NCI-H524 (cell line): ENCODE measurements around the gene GRM8.

Source experiments
- DNase-seq, 2 experiments: peaks; one replicate each; lab custom pipeline; 2025; lab: John Stamatoyannopoulos, UW

The GRM8 gene

DNA sequence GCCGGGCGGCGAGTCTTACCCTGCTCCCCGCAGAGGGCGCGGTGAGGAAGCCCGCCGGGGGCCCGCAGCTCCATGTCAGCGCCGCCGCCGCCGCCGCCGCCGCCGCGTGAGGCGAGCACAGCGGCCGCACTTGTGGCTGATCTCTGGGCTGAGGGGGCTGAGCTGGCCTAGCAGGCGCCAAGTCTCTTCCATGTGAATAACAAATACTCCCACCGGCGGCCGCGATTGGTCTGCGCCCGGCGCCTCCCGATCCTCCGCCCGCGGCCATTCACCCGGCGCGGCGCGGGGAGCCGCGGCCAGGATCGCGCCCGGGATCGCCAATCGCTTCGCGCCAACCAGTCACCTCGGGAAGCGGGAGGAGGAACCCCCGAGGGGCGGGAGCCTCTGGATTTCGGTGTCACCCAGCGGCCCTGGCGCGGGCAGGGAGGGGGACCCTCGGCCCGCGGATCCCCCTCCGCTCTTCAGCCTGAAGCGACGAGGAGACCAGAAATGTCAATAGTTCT is at the start of gene GRM8:
GRM8 (minus strand) TSS at position 164 of the 503 bp plus-strand sequence.
- peak; percentile 64 to 74 for DNase-seq

GRCh38 chr7:127290801-127291361 is 38.1 kb upstream of the GRM8 start:
- peak in 1 of 2 experiments; percentile 15 for DNase-seq

DNA sequence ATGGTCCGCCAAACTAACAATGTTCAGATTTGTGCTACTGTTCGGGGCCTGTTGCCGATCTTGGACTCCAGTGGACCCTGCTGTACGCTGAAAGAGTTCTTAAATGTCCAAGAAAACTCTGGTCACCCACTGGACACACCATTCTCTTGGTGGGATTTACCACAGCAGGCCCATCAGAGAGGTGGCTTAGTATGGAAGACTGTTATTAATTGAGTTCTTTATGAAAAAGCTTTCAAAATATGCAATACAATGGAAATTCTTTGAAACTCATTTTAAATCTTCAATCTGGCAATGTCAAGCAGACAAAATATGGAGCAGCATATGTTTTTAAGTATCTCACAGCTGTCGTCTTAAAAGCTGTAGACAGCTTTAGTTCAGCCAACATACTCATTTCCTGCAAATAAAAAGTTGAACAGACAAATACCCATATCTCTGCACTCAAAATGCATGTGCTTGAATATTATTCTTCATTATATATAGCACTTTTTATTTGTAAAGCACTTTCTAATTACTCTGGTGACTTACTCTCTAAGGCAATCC is 37.4 kb upstream of the GRM8 start:
- DNase-seq: peak; percentile 56 to 75

DNA sequence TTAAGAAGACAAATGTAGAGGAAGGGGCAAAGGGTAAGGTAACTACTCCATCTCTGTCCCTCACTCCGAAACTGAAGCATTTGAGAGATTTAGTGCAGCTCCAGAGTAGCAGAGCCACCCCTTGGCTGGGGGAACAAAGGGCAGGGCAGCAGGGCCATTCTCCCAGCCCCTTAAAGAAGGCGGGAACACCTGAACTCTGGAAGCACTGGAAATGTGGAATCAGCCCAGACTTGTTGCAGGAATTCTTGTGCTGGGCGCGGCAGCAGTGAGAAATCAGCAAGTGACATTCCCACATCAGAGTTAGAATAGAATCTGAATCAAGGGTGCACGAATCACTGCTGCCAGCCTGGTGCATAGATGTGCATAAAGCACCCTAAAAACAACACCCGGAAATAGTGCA is 34.4 kb upstream of the GRM8 start:
- no peak for DNase-seq

DNA sequence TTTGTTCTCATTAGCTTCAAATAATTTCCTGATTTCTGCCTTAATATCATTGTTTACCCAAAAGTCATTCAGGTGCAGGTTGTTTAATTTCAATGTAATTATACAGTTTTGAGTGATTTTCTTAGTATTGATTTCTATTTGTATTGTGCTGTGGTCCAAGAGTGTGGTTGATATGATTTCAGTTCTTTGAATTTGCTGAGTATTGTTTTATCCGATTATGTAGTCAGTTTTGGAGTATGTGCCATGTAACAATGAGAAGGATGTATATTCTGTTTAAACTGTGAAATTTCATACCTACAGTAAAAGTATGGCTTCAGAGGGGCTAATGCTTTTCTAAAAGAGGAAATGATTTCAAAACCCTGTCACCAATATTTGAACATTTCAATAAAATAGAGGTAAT is 17.4 kb upstream of the GRM8 start:
- no peak for DNase-seq

- DNase-seq: no peak
Measured at GRCh38 chr7:127266047-127266446, 13.3 kb upstream of the GRM8 start.

DNA sequence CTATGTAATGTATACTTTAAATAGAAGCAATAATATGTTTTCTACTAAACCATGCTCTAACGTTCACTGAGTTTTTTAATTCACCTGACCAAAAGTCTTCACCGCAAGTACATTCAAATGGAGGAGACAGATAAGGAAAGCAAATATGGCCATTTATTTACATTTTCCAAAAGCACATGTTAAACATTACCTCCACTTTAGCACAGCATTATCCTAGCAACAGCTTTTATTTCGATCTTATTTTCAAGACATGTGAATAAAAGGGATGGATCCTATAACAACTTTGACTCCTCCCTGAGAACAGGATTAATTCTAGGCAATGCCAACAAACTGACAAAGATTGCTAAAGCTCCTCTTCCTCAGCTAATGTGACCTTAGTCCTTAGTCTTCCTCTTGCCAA is 11.5 kb upstream of the GRM8 start:
- DNase-seq: no peak

DNA sequence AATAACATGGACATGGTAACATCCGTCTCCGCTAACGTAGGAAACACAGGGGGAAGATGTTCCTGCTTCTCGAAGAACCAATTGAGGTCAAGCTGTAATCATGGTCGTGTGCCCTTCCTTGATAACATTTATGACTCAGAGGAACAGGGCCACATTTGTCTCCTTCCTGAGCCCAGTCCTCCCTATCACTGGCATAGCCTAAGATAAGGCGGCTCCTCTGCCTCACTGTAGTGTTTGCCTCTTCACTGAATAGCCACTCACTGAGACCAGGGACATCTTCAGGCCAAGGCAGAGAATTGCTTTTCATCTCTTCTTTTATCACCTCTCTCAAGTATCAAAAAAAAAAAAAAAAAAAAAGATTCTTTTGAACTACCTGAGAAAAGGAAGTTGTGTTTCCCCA is 5.4 kb upstream of the GRM8 start:
- DNase-seq: no peak

DNA sequence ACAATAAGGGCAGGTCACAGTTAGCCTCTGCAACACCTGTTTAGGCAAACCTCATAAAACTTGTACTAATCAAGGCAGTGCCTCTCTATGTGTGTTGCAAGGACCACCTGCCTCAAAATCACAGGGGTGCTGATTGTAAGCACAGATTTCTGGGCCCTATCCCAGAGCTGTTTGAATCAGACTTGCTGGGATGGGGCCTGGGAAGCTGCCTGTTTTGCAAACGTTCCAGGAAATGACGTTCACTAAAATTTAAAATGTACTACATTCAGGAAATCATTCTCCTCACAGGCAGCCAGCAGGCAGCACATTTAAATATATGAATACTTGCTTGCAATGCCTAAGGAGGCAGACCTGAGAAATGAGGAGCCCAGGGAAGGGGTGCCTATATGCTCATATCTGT is 4.3 kb upstream of the GRM8 start:
- no peak for DNase-seq

GRCh38 chr7:127256041-127256725 is 3.4 kb upstream of the GRM8 start:
- no peak for DNase-seq

GRCh38 chr7:127254163-127254684 is 1.5 kb upstream of the GRM8 start:
- no peak for DNase-seq

DNA sequence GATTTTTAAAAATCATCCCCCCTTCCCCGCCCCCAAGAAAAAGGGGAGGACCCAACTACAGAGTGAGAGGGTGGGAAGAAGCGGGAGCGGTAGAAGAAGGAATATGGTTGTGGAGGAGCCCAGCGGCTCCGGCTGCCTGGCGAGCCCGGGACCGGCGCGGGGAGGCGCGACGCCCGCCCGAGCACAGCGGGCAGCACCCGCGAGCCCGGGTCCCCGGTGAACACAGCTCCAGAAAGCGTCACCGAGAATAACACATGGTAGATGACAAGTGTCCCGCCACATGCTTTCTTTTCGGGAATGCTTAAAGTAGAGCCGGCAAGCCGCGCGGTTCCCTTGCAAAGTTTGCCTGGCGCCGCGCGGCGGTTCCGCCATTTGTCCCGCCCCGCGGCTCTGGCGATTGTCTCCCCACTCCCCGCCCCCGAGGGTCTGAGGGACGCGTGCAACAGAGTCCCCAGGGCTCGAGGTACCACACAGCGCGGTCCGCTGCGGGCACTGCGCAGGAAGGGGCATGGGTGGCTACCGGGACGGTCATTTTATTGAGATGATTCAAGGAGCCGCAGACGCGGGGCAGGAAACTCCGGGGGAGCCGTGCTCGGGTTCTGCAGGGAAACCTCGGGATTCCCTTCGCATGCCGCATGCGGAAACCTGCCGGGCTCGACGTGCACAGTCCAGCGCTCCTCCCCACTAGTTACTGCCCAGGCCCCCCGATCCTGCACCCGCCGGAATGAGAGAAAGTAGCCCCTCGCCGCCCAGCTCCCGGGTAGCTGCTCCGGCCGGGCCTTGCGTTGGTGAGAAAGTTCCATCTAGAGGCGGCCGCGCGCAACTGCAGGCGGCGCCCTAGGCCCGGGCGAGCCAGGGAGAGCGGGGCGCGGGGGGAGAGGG is 781 bp upstream of the GRM8 start:
- DNase-seq: peak; percentile 64 to 80

- peak; percentile 33 to 53 for DNase-seq
Measured at GRCh38 chr7:127252377-127252713, 396 bp downstream of the GRM8 start.

DNA sequence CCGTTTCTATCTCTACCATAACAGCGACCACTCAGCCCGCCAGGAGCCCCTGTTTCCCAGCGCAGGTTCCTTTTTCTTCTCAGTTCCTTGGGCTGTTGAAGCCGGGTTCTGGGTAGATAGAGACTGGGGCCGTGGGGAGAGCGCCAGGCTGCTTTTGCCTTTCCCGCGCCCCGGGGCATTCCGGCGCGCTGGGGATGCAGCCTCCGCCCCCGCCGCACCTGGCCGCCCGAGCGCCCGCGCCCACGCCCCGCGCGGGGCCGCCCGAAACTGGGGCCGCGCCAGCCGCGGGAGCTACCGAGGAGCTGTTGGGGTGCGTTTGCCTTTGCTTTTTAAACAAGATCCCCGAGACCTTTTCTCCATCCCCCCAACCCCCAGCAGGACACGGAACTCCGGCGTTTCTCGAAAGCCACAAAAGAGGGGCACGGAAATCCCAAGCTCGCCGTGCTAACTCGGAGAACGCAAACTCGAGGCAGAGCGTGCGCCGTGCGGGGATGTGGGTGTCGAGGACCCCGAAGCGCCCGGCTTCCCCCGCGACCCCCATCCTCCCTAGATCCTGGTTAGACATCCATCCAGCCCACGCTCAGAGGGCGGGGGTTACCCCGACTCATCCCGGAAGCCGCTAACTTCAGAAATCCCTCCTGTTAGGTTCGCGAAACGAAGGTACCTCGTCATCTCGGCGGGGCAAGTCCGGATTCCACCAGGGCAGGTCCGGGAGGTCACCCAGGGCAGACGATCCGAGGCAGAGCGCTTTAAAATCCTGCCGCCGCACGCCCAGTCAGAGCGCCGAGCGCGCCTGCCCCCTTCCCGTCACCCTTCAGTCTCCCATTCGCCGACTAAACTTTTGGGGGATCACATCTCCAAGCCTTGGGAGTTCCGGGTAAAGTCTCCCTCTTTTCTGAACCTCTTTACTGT is 1.0 kb downstream of the GRM8 start:
- peak; percentile 33 to 53 for DNase-seq

- peak in 1 of 2 experiments; percentile 55 for DNase-seq
Measured at GRCh38 chr7:127251036-127251464, 1.7 kb downstream of the GRM8 start.

DNA sequence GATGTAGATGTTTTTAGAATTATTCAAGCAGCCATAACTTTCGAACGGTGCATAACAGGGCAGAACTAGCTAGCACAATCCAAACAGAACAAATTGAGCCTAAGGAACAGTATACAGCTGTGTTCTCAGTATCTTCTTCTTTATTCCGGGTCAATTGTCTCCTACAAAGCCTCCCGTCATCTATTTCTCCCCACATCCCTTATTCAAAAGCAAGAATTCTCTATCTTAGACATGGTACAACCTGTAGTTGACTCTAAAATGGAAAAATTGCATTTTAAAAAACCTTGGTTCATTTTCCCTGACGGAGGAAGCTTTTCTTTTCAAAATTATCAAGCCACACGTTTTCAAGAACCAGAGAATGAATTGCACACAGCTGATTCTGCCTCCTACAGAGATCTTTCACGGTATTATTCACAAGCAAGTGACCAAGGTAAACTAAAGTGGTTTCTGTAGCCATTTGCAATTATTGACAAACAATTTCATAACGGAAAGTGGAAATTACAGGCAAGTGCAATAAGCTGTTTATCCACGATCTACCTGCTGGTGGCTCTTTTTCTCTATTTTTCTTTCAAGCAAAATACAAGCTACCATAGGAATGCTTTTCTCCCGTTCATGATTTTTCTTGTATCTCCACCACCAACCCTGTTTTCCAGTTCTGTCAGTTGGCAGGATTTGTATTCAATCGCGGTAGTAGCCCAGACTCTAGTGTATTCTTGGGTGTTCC is 2.3 kb downstream of the GRM8 start:
- DNase-seq: no peak

GRCh38 chr7:127245607-127246006 is 7.1 kb downstream of the GRM8 start:
- no peak for DNase-seq

GRCh38 chr7:127245002-127245401 is 7.7 kb downstream of the GRM8 start:
- peak; percentile 57 to 81 for DNase-seq

DNA sequence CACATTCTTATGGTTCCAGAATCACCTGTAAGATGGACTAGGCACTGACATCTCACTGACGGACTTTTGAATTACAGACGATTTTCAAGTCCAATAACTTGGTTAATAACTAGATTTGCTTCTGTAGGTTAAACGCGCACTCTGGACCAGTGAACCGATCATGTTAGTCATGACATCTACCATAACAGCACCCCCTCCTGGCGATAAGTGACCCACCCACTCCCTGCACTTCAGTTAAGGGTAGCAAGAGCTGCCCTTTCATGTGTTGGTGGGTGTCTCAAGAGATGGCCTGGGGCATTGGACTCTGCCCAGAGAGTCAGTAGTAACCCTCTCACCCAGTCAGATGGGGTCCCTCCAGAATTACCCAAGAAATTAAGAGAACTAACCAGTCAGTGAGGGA is 12.9 kb downstream of the GRM8 start:
- DNase-seq: no peak

GRCh38 chr7:127233630-127234029 is 19.1 kb downstream of the GRM8 start:
- no peak for DNase-seq

DNA sequence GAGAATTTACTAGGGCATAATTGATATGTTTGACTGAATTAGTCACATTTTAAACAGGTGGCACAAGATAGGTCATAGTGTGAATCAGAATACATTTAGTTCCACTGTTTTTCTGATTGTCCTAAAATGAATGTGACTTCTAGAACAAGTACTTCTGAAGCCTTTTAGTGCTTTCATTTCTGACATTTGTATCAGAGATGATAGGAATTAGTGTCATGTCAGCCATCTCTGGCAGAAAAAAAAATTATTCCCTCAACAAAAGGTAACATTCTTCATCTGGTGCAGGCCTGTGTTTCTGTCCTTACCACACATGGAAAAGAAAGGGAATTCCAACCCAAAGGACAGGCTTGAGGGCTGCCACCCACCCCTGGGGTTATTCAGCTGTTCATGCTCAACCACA is 21.3 kb downstream of the GRM8 start:
- DNase-seq: no peak
